Bone marrow (tissue), 2 donors: ENCODE data around the gene SLC35G2.
"Not testable (repeated sequence)": the region's sequence is repeated elsewhere in the genome, so short reads cannot be mapped to it uniquely, and the experiment has no call there.

Experiments used
- DNase-seq, 2 donors: peaks; one replicate each; lab custom pipeline; 2025; lab: John Stamatoyannopoulos, UW

Gene SLC35G2

GRCh38 chr3:136835089-136835812 lies 16.3 kb downstream of the SLC35G2 start:
- no peak for DNase-seq

GRCh38 chr3:136835813-136836510 lies 17.0 kb downstream of the SLC35G2 start:
- DNase-seq: no peak

- DNase-seq: no peak
Measured at GRCh38 chr3:136836511-136837156, 17.7 kb downstream of the SLC35G2 start.

GRCh38 chr3:136838641-136839555 lies 20.0 kb downstream of the SLC35G2 start:
- peak in 1 of 2 donors; percentile 88 for DNase-seq

- no peak for DNase-seq
Measured at GRCh38 chr3:136839556-136839931, 20.6 kb downstream of the SLC35G2 start.

GRCh38 chr3:136840252-136840651 lies 21.3 kb downstream of the SLC35G2 start:
- DNase-seq: no peak

- DNase-seq: no peak
Measured at GRCh38 chr3:136842294-136842693, 23.4 kb downstream of the SLC35G2 start.

- DNase-seq: no peak
Measured at GRCh38 chr3:136844724-136845123, 25.8 kb downstream of the SLC35G2 start.

- DNase-seq: no peak
Measured at GRCh38 chr3:136852180-136852579, 33.3 kb downstream of the SLC35G2 start.

GRCh38 chr3:136856665-136857064 lies 37.7 kb downstream of the SLC35G2 start:
- no peak for DNase-seq

- DNase-seq: peak in 1 of 2 donors; percentile 92
Measured at GRCh38 chr3:136858381-136858780, 39.5 kb downstream of the SLC35G2 start.

GRCh38 chr3:136860541-136860940 lies 41.6 kb downstream of the SLC35G2 start:
- DNase-seq: no peak

- peak; percentile 94 for DNase-seq
Measured at GRCh38 chr3:136861890-136862616, 43.1 kb downstream of the SLC35G2 start, which contains the start of gene NCK1. TSS of gene NCK1 (plus strand) at chr3:136862208. CDS start at chr3:136928002, 65,794 bp downstream.

- peak in 1 of 2 donors; percentile 71 for DNase-seq
Measured at GRCh38 chr3:136862617-136863322, 43.8 kb downstream of the SLC35G2 start.

GRCh38 chr3:136869282-136869681 lies 50.4 kb downstream of the SLC35G2 start:
- no peak for DNase-seq

- not testable (repeated sequence) for DNase-seq
Measured at GRCh38 chr3:136872258-136872657, 53.3 kb downstream of the SLC35G2 start.

- DNase-seq: not testable (repeated sequence)
Measured at GRCh38 chr3:136879510-136879909, 60.6 kb downstream of the SLC35G2 start.

- peak in 1 of 2 donors; percentile 23 for DNase-seq
Measured at GRCh38 chr3:136882571-136882970, 63.6 kb downstream of the SLC35G2 start.

- DNase-seq: no peak
Measured at GRCh38 chr3:136883967-136884720, 65.2 kb downstream of the SLC35G2 start.
